Neutrophil (primary cell): Measurements from ENCODE around the gene PEX3.
"Not testable (repeated sequence)": the region's sequence is repeated elsewhere in the genome, so short reads cannot be mapped to it uniquely, and the experiment has no call there.

Experiments used
- H3K27ac ChIP-seq: fragments of 200-600 bp; sonication (generic); 2 replicates; pipeline ENCODE4 v1.5.1; 2016; ENCODE audit warnings: mild to moderate bottlenecking, moderate library complexity
- H3K27me3 ChIP-seq: fragments of 200-600 bp; sonication (generic); 2 replicates; pipeline ENCODE4 v1.6.0; 2016; ENCODE audit warnings: mild to moderate bottlenecking
- H3K36me3 ChIP-seq: fragments of 200-600 bp; sonication (generic); 2 replicates; pipeline ENCODE4 v1.5.1; 2017
- H3K4me1 ChIP-seq, 2 experiments: fragments of 200-600 bp in 1 of 2; sonication (generic) in 1 of 2; 1 replicate in 1 of 2; 2 replicates in 1 of 2; pipeline versions ENCODE4 v1.5.1 to v1.6.1; 2013 to 2016; ENCODE audit warnings: low read depth in 1 of 2, low read length in 1 of 2, mild to moderate bottlenecking in 1 of 2, moderate library complexity in 1 of 2; ENCODE audit not compliant: control insufficient read depth in 1 of 2, insufficient read depth in 1 of 2
- H3K4me3 ChIP-seq, 2 experiments: fragments of 200-600 bp in 1 of 2; sonication (generic) in 1 of 2; 1 replicate in 1 of 2; 2 replicates in 1 of 2; pipeline ENCODE4 v1.5.1; 2013 to 2016; ENCODE audit warnings: low read depth in 1 of 2, low read length in 1 of 2, mild to moderate bottlenecking in 1 of 2, moderate library complexity in 1 of 2
- H3K9me3 ChIP-seq: fragments of 200-600 bp; sonication (generic); 2 replicates; pipeline ENCODE4 v1.5.1; 2016
- TF ChIP-seq, protein P1 (sequence below): fragments of 200-600 bp; sonication (generic); IDR thresholded peaks from 2 replicates; pipeline ENCODE4 v1.5.1; 2016; ENCODE audit warnings: antibody characterized with exemption

PEX3 gene

DNA sequence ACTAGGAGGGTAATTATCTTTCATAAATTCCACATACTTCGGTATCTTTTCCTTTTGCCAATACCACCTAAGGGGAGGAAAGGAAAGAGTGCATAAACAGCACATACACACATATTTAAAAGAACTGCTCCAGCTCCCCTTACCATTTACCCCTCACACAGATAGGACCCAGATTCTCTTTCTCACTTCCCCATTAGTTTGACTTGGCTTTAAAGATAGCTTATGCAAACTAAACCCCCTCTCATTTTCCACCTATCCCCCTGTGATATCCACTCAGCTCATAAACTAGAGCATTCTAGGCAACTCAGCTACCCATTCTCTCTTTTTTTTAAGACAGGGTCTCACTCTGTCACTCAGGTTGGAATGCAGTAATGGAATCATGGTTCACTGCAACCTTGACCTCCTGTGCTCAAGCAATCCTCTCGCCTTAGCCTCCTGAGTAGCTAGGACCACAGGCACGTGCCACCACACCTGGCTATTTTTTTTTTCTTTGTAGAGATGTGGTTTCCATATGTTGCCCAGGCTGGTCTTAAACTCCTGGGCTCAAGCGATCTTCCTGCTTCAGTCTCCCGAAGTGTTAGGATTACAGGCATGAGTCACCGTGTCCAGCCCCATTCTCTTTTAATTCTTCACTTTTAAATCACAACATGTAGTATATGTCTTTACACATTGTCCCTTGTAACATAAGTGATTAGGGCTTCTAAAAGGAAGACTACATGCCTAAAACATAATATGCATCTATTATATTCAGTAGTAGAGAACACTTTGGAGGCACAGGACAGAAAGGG, 56.9 kb downstream of the PEX3 start:
- Histone ChIP-seq H3K27me3 (no peaks in the 10 kb centered on the region), H3K9me3 (no peaks in the 10 kb centered on the region), H3K4me3 (no peak overlapping the region), H3K36me3 (peaks cover 34% of the 10 kb centered on the region), H3K4me1 (peaks cover 13% of the 10 kb centered on the region in 2 experiments), H3K27ac (no peak overlapping the region)
- TF ChIP-seq, protein P1, sequence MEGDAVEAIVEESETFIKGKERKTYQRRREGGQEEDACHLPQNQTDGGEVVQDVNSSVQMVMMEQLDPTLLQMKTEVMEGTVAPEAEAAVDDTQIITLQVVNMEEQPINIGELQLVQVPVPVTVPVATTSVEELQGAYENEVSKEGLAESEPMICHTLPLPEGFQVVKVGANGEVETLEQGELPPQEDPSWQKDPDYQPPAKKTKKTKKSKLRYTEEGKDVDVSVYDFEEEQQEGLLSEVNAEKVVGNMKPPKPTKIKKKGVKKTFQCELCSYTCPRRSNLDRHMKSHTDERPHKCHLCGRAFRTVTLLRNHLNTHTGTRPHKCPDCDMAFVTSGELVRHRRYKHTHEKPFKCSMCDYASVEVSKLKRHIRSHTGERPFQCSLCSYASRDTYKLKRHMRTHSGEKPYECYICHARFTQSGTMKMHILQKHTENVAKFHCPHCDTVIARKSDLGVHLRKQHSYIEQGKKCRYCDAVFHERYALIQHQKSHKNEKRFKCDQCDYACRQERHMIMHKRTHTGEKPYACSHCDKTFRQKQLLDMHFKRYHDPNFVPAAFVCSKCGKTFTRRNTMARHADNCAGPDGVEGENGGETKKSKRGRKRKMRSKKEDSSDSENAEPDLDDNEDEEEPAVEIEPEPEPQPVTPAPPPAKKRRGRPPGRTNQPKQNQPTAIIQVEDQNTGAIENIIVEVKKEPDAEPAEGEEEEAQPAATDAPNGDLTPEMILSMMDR: no peak

DNA sequence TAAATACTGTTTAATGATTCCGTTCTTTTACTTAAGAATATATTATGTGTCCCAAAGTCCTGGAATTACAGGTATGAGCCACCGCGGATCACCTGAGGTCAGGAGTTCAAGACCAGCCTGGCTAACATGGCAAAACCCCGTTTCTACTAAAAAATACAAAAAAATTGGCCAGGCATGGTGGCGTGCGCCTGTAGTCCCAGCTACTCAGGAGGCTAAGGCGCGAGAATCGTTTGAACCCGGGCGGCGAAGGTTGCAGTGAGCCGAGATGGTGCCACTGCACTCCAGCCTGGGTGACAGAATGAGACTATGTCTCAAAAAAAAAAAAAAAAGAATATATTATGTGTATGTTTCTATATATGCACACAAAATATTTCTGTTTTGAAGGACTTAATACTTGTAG, 59.7 kb downstream of the PEX3 start:
- H3K4me1 ChIP-seq: peaks cover 13% of the 10 kb centered on the region in 2 experiments
- H3K4me3 ChIP-seq, H3K27me3 ChIP-seq: not testable (repeated sequence)

DNA sequence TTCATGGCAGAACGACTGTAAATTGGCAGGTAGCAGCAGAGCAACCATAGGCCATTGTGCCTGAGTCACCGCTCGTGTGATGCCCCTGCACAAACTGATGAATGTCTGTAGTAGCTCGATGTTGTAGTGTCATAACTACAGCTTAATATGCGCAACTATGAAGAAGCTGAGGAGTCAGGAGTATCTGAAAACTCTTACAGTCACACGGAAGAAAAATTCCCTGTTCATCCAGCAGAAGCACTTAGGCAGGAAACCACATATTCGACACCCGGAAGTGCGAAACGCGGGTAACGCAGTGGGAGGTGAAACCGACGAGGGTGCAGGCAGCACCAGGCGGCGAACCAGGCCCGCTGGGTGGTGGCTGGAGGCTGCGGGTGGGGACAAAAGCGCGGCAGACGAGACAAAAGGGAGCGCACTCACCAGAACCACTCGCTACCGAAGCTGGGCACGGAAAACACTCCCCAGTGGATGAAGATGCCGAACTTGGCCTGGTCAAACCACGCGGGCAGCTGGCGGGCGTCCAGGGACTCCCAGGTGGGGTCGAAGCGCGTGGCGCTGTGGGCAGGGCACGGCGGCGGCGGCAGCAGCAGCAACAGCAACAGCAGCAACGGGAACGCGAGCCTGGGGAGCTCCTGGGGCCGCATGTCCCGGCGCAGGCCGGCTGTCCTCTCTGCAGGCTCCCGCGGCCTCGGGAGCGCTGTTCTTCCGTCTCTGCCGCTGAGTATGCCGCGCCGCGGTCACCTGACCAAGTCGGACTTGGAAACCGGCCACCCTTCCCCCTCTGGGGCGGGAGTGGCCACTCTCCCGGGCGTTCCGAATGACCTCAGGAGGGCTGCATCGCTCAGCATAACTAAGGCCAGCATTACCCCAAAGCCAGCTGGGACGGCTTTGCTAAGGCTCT, 60.6 kb downstream of the PEX3 start, which contains the start of gene FUCA2:
TSS of gene FUCA2 (minus strand) at position 730 of the 901 bp plus-strand sequence. CDS start at position 644, 86 bp downstream.
- H3K4me1 ChIP-seq: peaks cover 13% of the 10 kb centered on the region in 2 experiments
- TF ChIP-seq, protein P1: no peak
- no peaks in the 10 kb centered on the region for H3K27me3 ChIP-seq
- no peaks in the 10 kb centered on the region for H3K9me3 ChIP-seq
- peak within 1 kb of the TSS; percentile 82 for H3K27ac ChIP-seq
- peak within 1 kb of the TSS; percentile 61 to 89 for H3K4me3 ChIP-seq
- H3K36me3 ChIP-seq: peaks cover 11% of the 10 kb centered on the region

More for the DNA sequence above, 59.7 kb downstream of the PEX3 start:
- H3K27ac ChIP-seq, H3K9me3 ChIP-seq: not testable (repeated sequence)
- H3K36me3 ChIP-seq: peaks cover 18% of the 10 kb centered on the region

DNA sequence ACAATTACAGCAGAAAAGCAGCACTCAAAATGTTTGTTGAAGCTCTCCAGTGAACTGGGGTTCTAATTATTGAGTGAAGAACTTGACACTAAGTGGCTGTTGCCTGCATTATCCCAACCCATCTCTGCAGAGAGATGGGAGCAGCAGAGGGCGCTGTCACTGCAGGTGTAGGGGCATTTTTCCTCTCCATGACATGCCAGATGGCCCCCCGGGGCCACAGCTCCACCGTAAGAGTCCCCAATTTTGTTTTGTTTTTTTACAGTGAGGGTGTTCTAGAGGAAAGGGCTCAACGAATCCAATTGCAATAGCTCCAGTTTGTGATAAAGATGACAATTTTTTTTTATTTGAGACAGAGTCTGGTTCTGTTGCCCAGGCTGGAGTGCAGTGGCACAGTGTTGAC, 62.8 kb downstream of the PEX3 start:
- H3K27ac ChIP-seq: no peak overlapping the region
- H3K27me3 ChIP-seq: no peaks in the 10 kb centered on the region
- no peak overlapping the region for H3K4me3 ChIP-seq
- peaks cover 13 to 16% of the 10 kb centered on the region in 2 experiments for H3K4me1 ChIP-seq
- TF ChIP-seq, protein P1: no peak
- H3K36me3 ChIP-seq: no peaks in the 10 kb centered on the region
- H3K9me3 ChIP-seq: no peaks in the 10 kb centered on the region

DNA sequence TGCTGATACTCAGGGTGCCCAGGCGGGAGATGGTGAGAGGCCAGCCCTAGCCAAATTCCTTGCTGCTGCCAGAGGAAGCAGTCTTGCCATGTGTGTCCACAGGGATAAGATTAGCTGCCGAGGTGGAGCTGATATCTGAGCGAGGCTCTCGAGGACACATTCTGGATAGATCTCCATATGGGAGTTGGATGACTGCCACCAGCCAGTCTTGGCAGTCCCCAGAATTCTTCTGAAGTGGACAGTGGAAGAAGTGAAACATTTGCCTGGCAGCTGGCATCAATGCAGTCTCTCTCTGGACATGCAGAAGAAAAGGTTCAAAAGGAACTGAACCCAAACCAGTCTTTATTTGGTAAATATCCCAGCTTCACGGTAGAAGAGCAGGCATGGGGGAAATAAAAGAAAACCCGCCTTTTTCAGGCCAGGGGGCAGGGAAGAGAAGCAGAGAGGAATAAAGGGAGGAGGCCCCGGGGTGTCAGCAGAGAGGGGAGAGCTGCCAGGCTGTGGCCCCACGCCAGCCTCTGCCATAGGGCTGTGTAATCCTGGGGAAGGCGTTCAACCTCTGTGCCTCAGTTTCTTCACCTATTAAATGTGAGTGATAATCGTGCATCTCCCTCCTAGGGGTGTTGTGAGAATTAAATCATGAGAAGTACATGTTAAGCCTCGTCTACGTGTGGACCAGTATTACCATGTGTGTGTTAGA, 64.6 kb downstream of the PEX3 start:
- Histone ChIP-seq H3K4me1 (peaks cover 8 to 16% of the 10 kb centered on the region in 2 experiments), H3K36me3 (no peaks in the 10 kb centered on the region), H3K27me3 (no peaks in the 10 kb centered on the region), H3K4me3 (no peak overlapping the region), H3K9me3 (no peaks in the 10 kb centered on the region), H3K27ac (no peak overlapping the region)
- TF ChIP-seq, protein P1: no peak
